HG03558 (cell line): ENCODE data around the gene MEDAG.

Source experiments
- ATAC-seq: cut with Tn5 transposase; IDR thresholded peaks from one replicate; pipeline ENCODE4 v1.9.1; 2021; ENCODE audit warnings: moderate number of reproducible peaks; ENCODE audit not compliant: unreplicated experiment; ENCODE audit errors: extremely low read depth

Gene MEDAG

GRCh38 chr13:30934803-30935202, 28.7 kb downstream of the MEDAG start:
- ATAC-seq: no peak

DNA sequence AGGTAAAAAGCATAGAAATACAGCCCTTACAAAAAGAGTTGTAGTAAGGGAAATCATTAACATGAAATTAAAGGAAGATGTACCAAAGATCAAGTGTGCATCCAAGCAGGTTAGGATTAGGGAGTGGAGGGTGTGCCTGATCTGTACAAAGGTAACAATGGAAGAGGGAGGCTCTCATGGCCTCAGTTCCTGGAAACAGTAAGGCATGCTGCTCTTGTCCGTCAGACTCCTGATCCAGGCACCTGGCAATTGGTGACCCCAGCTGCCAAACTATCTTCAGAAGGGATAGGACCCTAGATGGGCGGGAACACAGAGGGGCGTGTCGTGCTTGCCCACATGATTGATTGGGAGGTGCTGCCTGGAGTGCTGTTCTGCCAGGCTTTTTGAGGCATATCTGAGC, 30.9 kb downstream of the MEDAG start:
- ATAC-seq: no peak

DNA sequence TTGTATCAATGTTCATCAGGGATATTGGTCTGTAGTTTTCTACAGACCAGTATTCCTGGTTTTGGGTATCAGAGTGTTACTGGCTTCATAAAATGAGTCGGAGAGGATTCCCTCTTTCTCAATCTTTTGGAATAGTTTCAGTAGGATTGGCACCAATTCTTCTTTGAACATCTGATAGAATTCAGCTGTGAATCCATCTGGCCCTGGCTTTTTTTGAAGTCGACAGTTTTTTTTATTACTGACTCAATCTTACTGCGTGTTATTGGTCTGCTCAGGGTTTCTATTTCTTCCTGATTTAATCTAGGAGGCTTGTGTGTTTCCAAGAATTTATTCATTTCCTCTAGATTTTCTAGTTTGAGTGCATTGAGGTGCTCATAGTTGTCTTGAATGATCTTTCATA, 37.8 kb downstream of the MEDAG start:
- no peak for ATAC-seq

GRCh38 chr13:30957258-30957943, 51.3 kb downstream of the MEDAG start:
- no peak for ATAC-seq

DNA sequence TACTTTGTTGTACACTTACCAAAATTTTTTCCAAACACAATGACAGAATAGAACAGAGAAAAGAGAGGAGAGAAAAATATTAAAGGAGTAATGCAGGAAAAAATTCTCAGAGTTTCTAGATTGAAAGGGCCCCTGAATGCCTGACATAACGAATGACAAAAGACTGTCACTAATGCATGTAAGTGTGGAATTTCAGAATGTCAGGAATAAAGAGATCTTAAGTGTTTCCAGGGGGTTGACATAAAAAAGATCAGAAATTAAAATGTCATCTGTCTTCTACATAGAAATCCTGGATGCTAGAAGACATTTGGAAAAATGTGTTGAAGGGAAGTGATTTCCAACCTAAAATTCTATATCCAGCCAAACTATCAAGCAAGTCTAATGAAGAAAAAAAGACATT, 53.6 kb downstream of the MEDAG start:
- no peak for ATAC-seq

DNA sequence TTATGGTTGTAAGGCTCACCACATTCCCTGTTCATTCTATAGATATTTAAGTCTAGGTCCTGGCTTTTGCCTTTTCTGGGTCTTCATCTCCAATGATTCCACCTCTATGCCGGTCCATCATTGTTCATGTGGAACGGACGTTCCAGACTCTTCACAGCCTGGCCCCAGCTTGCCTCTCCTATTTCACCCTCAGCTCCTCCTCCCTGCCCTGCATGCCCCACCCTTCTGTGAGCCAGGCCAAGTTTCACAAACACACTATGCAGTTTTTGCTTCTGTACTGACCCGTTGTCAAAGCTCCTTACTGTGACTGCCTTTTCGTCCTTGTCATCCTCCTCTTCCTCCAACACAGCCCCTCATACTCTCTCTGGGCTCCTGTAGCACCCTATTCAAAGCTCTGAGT, 57.7 kb downstream of the MEDAG start:
- ATAC-seq: no peak

- no peak for ATAC-seq
These were observed 59.3 kb downstream of the MEDAG start for GRCh38 chr13:30965380-30965779.

DNA sequence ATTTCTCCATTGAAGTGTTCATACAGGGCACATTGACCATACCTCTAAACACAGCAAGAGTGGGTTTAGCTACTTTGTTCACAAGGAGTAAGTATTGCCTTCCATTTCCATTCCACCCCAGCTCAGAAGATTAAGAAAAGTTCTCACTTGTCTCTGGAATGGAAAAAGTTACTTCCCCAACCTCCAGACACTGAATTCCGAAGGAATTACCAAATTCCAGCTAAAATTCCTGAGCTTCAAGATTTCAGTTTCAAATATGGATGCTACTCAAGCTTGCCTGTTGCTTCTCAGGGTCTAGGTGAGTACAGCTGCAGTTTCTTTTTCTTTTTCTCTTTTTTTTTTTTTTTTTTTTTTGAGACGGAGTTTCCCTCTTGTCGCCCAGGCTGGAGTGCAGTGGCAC, 60.0 kb downstream of the MEDAG start:
- no peak for ATAC-seq

DNA sequence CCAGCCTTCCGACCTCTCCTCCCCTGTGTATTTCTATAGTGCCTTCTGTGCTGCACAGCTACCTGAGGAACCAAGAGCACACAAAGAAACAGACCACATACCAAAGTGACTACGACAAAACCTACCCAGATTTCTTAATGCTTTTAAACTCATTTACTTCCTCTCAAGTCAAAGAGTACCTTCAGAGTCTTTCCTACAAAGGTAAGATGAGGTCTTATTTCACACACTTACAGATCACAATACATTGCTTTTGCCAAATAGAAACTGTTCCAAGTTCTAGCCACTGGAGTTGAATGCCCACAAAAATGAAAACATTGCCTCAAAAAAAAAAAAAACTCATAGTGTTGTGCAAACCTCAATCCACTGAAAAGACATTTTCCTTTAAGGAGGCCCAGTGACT, 62.8 kb downstream of the MEDAG start:
- no peak for ATAC-seq

DNA sequence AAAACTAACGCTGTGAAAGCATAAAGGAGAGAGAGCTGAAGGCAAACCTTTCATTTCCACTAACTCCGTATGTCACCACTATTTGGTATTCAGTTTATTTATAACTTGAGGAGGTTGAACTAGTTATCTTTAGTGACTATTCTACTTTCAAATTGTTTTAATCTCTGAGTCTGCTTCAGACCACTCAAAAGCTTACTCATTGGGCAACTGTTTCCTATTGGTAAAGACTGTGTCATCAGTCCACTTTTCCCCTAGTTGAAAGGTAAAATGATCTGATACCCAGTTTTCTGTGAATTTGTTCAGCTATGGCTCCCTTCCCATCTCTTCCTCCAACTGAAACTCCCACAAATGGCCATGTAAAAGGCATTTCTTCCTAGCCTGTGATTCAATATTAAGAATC, 65.5 kb downstream of the MEDAG start:
- ATAC-seq: no peak

DNA sequence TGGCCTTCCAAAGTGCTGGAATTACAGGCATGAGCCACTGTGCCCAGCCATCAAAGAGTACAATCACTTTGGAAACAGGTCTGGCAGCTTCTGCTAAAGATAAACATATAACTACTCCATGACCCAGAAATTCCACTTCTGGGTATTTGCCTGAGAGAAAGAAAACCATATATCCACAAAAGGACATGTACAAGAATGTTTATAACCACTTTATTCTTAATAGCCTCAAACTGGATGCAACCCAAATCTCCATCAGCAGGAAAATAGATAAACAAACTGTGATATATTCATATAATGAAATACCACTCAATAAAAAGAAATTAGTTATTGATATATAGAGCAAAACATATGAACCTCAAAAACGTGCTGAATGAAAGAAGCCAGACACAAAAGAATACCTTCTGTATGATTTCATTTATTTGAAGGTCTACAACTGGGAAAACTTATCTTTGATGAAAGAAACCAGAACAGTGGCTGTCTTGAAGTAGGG, 66.9 kb downstream of the MEDAG start:
- ATAC-seq: no peak

DNA sequence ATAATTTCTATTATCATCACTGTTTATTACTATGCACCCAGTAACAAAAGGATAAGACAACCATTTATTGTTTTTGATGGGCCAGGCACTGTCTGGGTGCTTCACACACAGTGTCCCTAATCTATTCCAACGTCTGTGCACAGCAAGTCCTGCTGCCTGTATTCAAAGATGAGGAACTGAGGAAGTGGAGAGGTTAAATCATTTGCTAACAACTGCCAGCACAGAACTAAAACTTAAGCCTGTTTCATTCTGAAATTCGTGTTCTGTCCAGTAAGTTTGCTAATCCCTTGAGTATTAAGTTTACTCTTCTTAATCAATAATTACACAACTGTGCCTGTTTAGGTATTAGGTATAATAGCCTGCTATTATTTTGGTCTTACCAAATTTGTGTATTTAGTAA, 68.3 kb downstream of the MEDAG start:
- ATAC-seq: no peak
